ENCODE measurements around the gene THAP10. TPM values are rescaled to one million over a fixed set of nuclear protein-coding genes. Genes with fewer than 3 reads are reported as not detected.

The THAP10 gene
- total and polyA plus RNA-seq, 2 experiments from 2014 or later, result 5.9 to 6.4 TPM

GRCh38 chr15:70920981-70921696 lies 28.9 kb upstream of the THAP10 start:
- Histone ChIP-seq H2AFZ (no peak overlapping the region), H3K27me3 (replicated peaks; ENCODE audit: insufficient read depth) (no peaks in the 10 kb centered on the region), H3F3A (ENCODE audit: insufficient read depth) (peaks cover 14% of the 10 kb centered on the region), H3K9me2 (ENCODE audit: insufficient read depth) (no peaks in the 10 kb centered on the region), H3K79me2 (ENCODE audit: insufficient read depth) (no peaks in the 10 kb centered on the region), H3K36me3 (ENCODE audit: low read depth) (no peaks in the 10 kb centered on the region), H3K4me1 (ENCODE audit: insufficient read depth) (peaks cover 19% of the 10 kb centered on the region), H3K9me3 (ENCODE audit: low read depth) (no peaks in the 10 kb centered on the region), H4K20me1 (ENCODE audit: insufficient read depth) (no peaks in the 10 kb centered on the region), H3K4me3 (no peak overlapping the region), H3K4me2 (ENCODE audit: unreplicated experiment) (peak overlapping the region; percentile 38), H3K27ac (no peak overlapping the region), H3K9ac (no peak overlapping the region)
- TF ChIP-seq EZH2 (IDR thresholded peaks at IDR 0.05; ENCODE audit: insufficient read depth, poor library complexity, severe bottlenecking) (no peak), EZH2phosphoT487 (IDR thresholded peaks at IDR 0.05; ENCODE audit: insufficient read depth, low read depth) (no peak)
- DNase-seq, result peak; percentile 4
- in situ Hi-C loops (cut with MboI), result no loop called here
- WGBS, 2 experiments (ENCODE audit: low coverage in 1 of 2, low lambda C conversion rate in 2 of 2, missing lambda C conversion rate in 2 of 2), result 65 to 90% methylated on average over 1 of the region's 1 CpG

GRCh38 chr15:70917955-70918354 lies 25.7 kb upstream of the THAP10 start:
- DNase-seq, result no peak
- no peak overlapping the region for H3K27ac ChIP-seq
- TF ChIP-seq EZH2phosphoT487 (IDR thresholded peaks at IDR 0.05; ENCODE audit: insufficient read depth, low read depth) (no peak), EZH2 (IDR thresholded peaks at IDR 0.05; ENCODE audit: insufficient read depth, poor library complexity, severe bottlenecking) (no peak)
- no peaks in the 10 kb centered on the region for H3K9me3 ChIP-seq (ENCODE audit: low read depth)
- H3K9me2 ChIP-seq (ENCODE audit: insufficient read depth), result no peaks in the 10 kb centered on the region
- no peaks in the 10 kb centered on the region for H3K36me3 ChIP-seq (ENCODE audit: low read depth)
- H3F3A ChIP-seq (ENCODE audit: insufficient read depth), result peaks cover 14% of the 10 kb centered on the region
- no peak overlapping the region for H3K4me2 ChIP-seq (ENCODE audit: unreplicated experiment)
- no peaks in the 10 kb centered on the region for H3K79me2 ChIP-seq (ENCODE audit: insufficient read depth)
- in situ Hi-C loops (cut with MboI), result no loop called here
- H3K4me3 ChIP-seq, result no peak overlapping the region
- no peaks in the 10 kb centered on the region for H4K20me1 ChIP-seq (ENCODE audit: insufficient read depth)
- WGBS, 2 experiments (ENCODE audit: low coverage in 1 of 2, low lambda C conversion rate in 2 of 2, missing lambda C conversion rate in 2 of 2), result 92 to 93% methylated on average over 6 of the region's 6 CpGs
- peaks cover 15% of the 10 kb centered on the region for H3K4me1 ChIP-seq (ENCODE audit: insufficient read depth)
- no peaks in the 10 kb centered on the region for H3K27me3 ChIP-seq (replicated peaks; ENCODE audit: insufficient read depth)
- H2AFZ ChIP-seq, result no peak overlapping the region
- H3K9ac ChIP-seq, result no peak overlapping the region

GRCh38 chr15:70916531-70916930 lies 24.3 kb upstream of the THAP10 start:
- H3K9me2 ChIP-seq (ENCODE audit: insufficient read depth), result no peaks in the 10 kb centered on the region
- no peak overlapping the region for H3K27ac ChIP-seq
- H3K9ac ChIP-seq, result no peak overlapping the region
- no peak overlapping the region for H3K4me3 ChIP-seq
- H3K4me2 ChIP-seq (ENCODE audit: unreplicated experiment), result no peak overlapping the region
- in situ Hi-C loops (cut with MboI), result no loop called here
- no peak for TF ChIP-seq EZH2phosphoT487 (IDR thresholded peaks at IDR 0.05; ENCODE audit: insufficient read depth, low read depth)
- no peak for TF ChIP-seq EZH2 (IDR thresholded peaks at IDR 0.05; ENCODE audit: insufficient read depth, poor library complexity, severe bottlenecking)
- no peaks in the 10 kb centered on the region for H3K9me3 ChIP-seq (ENCODE audit: low read depth)
- H2AFZ ChIP-seq, result no peak overlapping the region
- no peaks in the 10 kb centered on the region for H3K27me3 ChIP-seq (replicated peaks; ENCODE audit: insufficient read depth)
- no peaks in the 10 kb centered on the region for H4K20me1 ChIP-seq (ENCODE audit: insufficient read depth)
- H3F3A ChIP-seq (ENCODE audit: insufficient read depth), result peaks cover 14% of the 10 kb centered on the region
- DNase-seq, result no peak
- 88 to 91% methylated on average over 8 to 9 of the region's 10 CpGs for WGBS, 2 experiments (ENCODE audit: low coverage in 1 of 2, low lambda C conversion rate in 2 of 2, missing lambda C conversion rate in 2 of 2)
- no peaks in the 10 kb centered on the region for H3K79me2 ChIP-seq (ENCODE audit: insufficient read depth)
- peaks cover 13% of the 10 kb centered on the region for H3K4me1 ChIP-seq (ENCODE audit: insufficient read depth)
- H3K36me3 ChIP-seq (ENCODE audit: low read depth), result no peaks in the 10 kb centered on the region

- Histone ChIP-seq H3K79me2 (ENCODE audit: insufficient read depth) (no peaks in the 10 kb centered on the region), H3K9me3 (ENCODE audit: low read depth) (peaks cover 4% of the 10 kb centered on the region), H3K4me3 (no peak overlapping the region), H3K4me2 (ENCODE audit: unreplicated experiment) (no peak overlapping the region), H2AFZ (no peak overlapping the region), H3K9me2 (ENCODE audit: insufficient read depth) (no peaks in the 10 kb centered on the region), H3K4me1 (ENCODE audit: insufficient read depth) (no peaks in the 10 kb centered on the region), H3K27me3 (replicated peaks; ENCODE audit: insufficient read depth) (no peaks in the 10 kb centered on the region), H3K9ac (no peak overlapping the region), H3K36me3 (ENCODE audit: low read depth) (peaks cover 13% of the 10 kb centered on the region; the same call in 1 of the 2 replicates), H3K27ac (no peak overlapping the region), H4K20me1 (ENCODE audit: insufficient read depth) (no peaks in the 10 kb centered on the region), H3F3A (ENCODE audit: insufficient read depth) (no peaks in the 10 kb centered on the region)
- DNase-seq, result no peak
- WGBS, 2 experiments (ENCODE audit: low coverage in 1 of 2, low lambda C conversion rate in 2 of 2, missing lambda C conversion rate in 2 of 2), result 96 to 97% methylated on average over 1 of the region's 1 CpG
- TF ChIP-seq EZH2 (IDR thresholded peaks at IDR 0.05; ENCODE audit: insufficient read depth, poor library complexity, severe bottlenecking) (no peak), EZH2phosphoT487 (IDR thresholded peaks at IDR 0.05; ENCODE audit: insufficient read depth, low read depth) (no peak)
- in situ Hi-C loops (cut with MboI), result no loop called here
Measured at GRCh38 chr15:70912187-70912586, 20.0 kb upstream of the THAP10 start.
